Measurements from ENCODE around the gene MAN2A1. TPM values are rescaled to one million over a fixed set of nuclear protein-coding genes. Genes with fewer than 3 reads are reported as not detected.

The MAN2A1 gene
- total and polyA plus RNA-seq, 2 donors (not counting 1 experiment from before 2014, with no cell fraction given), result 51.6 to 70.5 TPM

DNA sequence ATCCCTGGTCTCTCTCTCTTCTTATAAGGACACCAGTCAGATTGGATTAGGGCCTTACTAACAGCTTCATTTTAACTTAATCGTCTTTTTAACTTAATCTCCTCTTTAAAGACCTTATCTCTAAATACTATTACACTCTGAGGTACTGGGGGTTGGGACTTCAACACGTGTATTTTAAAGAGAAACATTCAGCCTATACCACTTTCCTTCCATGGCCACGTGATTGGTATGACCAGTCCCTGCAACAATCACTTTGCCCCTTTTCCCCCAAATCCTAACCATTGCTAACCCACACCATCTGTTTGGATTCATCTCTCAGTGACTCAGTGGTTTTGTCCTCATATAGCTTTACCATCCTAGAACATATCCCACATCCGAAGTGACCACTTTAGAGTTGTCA, 3.8 kb upstream of the MAN2A1 start:
- H3K4me2 ChIP-seq (ENCODE audit: extremely low read depth, insufficient read depth, low read length), result no peak overlapping the region
- no peak overlapping the region for H3K9ac ChIP-seq (ENCODE audit: insufficient read depth, low read length)
- H3K27ac ChIP-seq (ENCODE audit: insufficient read depth, low read length), result no peak overlapping the region
- no peak overlapping the region for H3K4me3 ChIP-seq (replicated peaks in 1 of 4; ENCODE audit: control extremely low read depth in 1 of 4, insufficient read depth in 1 of 4, low read depth in 3 of 4, low read length in 4 of 4)
- no peaks in the 10 kb centered on the region for H3K9me3 ChIP-seq (ENCODE audit: control insufficient read depth, insufficient read depth, low read depth, low read length)
- no peaks in the 10 kb centered on the region for H3K27me3 ChIP-seq (ENCODE audit: control insufficient read depth, insufficient read depth, low read length)
- H2AFZ ChIP-seq (ENCODE audit: low read length), result no peak overlapping the region
- no peaks in the 10 kb centered on the region for H4K20me1 ChIP-seq (ENCODE audit: control insufficient read depth, extremely low read depth, insufficient read depth, low read length)
- peaks cover 7% of the 10 kb centered on the region for H3K79me2 ChIP-seq (ENCODE audit: control insufficient read depth, insufficient read depth, low read length)
- H3K36me3 ChIP-seq (ENCODE audit: control insufficient read depth, insufficient read depth, low read length), result no peaks in the 10 kb centered on the region
- no peaks in the 10 kb centered on the region for H3K4me1 ChIP-seq (ENCODE audit: control insufficient read depth, extremely low read depth, insufficient read depth, low read length)
- no peak for DNase-seq (ENCODE audit: low read depth in 2 of 2)
- TF ChIP-seq, protein P1, sequence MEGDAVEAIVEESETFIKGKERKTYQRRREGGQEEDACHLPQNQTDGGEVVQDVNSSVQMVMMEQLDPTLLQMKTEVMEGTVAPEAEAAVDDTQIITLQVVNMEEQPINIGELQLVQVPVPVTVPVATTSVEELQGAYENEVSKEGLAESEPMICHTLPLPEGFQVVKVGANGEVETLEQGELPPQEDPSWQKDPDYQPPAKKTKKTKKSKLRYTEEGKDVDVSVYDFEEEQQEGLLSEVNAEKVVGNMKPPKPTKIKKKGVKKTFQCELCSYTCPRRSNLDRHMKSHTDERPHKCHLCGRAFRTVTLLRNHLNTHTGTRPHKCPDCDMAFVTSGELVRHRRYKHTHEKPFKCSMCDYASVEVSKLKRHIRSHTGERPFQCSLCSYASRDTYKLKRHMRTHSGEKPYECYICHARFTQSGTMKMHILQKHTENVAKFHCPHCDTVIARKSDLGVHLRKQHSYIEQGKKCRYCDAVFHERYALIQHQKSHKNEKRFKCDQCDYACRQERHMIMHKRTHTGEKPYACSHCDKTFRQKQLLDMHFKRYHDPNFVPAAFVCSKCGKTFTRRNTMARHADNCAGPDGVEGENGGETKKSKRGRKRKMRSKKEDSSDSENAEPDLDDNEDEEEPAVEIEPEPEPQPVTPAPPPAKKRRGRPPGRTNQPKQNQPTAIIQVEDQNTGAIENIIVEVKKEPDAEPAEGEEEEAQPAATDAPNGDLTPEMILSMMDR (conservative IDR thresholded peaks at IDR 0.05 in 1 of 2, IDR thresholded peaks at IDR 0.05 in 1 of 2; ENCODE audit: low read depth in 1 of 2, low read length in 2 of 2), result no peak
- TF ChIP-seq EZH2 (IDR thresholded peaks at IDR 0.05; ENCODE audit: low read length, missing control alignments), result no peak

DNA sequence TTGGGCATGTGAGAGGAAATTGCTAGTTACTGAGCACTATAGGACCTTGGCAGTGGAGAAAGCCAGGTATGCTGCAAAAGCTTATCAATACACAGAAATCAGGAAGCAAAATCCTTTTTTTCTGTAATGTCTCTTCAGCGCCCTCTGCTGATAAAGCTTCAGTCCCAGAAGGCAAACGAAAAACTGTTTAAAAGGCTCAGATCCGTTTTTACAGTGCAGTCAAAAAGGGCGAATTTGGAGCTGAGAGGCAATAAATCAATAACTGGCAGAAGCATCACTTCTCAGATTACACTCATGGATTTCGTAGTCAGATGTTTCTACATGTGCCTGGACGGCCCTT, 1.1 kb upstream of the MAN2A1 start:
- Histone ChIP-seq H3K9me3 (ENCODE audit: control insufficient read depth, insufficient read depth, low read depth, low read length) (no peaks in the 10 kb centered on the region), H3K4me1 (ENCODE audit: control insufficient read depth, extremely low read depth, insufficient read depth, low read length) (peaks cover 3% of the 10 kb centered on the region), H3K9ac (ENCODE audit: insufficient read depth, low read length) (no peak overlapping the region), H3K27ac (ENCODE audit: insufficient read depth, low read length) (peak overlapping the region; percentile 91), H3K79me2 (ENCODE audit: control insufficient read depth, insufficient read depth, low read length) (peaks cover 28% of the 10 kb centered on the region), H3K4me2 (ENCODE audit: extremely low read depth, insufficient read depth, low read length) (peak overlapping the region; percentile 84), H4K20me1 (ENCODE audit: control insufficient read depth, extremely low read depth, insufficient read depth, low read length) (no peaks in the 10 kb centered on the region), H2AFZ (ENCODE audit: low read length) (peak overlapping the region; percentile 99), H3K4me3 (replicated peaks in 1 of 4; ENCODE audit: control extremely low read depth in 1 of 4, insufficient read depth in 1 of 4, low read depth in 3 of 4, low read length in 4 of 4) (peak overlapping the region; percentile 43 to 84 (median 52)), H3K27me3 (ENCODE audit: control insufficient read depth, insufficient read depth, low read length) (no peaks in the 10 kb centered on the region), H3K36me3 (ENCODE audit: control insufficient read depth, insufficient read depth, low read length) (no peaks in the 10 kb centered on the region)
- TF ChIP-seq, protein P1 (conservative IDR thresholded peaks at IDR 0.05 in 1 of 2, IDR thresholded peaks at IDR 0.05 in 1 of 2; ENCODE audit: low read depth in 1 of 2, low read length in 2 of 2), result peak; percentile 27 to 50
- TF ChIP-seq EZH2 (IDR thresholded peaks at IDR 0.05; ENCODE audit: low read length, missing control alignments), result no peak
- peak in 1 of 2 donors; percentile 61 for DNase-seq (ENCODE audit: low read depth in 2 of 2)

DNA sequence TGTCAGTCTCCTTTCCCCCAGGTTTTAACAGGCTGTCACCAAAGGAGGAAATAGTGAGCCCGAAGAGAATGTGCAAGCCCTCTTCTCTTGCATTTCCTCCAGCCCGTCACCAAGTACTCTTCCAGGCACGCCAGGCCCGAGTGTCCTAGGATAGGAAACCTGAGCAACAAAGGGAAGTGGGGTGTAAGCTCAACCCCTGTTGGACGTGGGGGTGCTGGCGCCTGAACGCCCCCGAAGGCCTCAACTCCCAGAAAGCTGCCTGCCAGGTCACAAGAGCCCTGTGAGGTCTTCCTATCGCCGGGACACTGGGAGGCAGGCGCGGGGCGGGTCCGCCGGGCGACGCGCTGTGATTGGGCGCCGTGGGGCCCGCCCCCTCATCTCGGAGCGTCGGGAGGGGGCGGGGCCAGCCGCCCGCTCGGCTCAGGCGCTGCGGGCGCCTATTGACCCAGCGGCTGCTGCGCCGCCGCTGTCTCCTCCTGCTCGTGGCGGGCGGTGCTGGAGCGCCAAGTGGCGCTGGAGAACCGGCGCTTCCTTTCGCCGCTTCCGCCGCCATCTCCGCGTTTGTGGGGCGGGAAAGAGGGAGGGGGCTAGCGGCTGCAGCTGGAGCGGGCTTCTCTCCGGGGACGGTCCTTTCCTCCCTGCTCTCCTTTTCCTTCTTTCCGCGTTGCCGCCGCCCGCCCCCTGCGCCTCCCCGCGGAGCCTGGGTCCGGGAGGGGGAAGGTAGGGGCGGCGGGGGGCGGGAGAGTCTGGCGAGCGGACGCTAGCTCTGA, 572 bp upstream of the MAN2A1 start:
- H2AFZ ChIP-seq (ENCODE audit: low read length), result peak overlapping the region; percentile 99
- no peak for TF ChIP-seq EZH2 (IDR thresholded peaks at IDR 0.05; ENCODE audit: low read length, missing control alignments)
- TF ChIP-seq, protein P1 (conservative IDR thresholded peaks at IDR 0.05 in 1 of 2, IDR thresholded peaks at IDR 0.05 in 1 of 2; ENCODE audit: low read depth in 1 of 2, low read length in 2 of 2), result no peak
- no peaks in the 10 kb centered on the region for H3K27me3 ChIP-seq (ENCODE audit: control insufficient read depth, insufficient read depth, low read length)
- peak overlapping the region; percentile 91 for H3K27ac ChIP-seq (ENCODE audit: insufficient read depth, low read length)
- H3K4me3 ChIP-seq (replicated peaks in 1 of 4; ENCODE audit: control extremely low read depth in 1 of 4, insufficient read depth in 1 of 4, low read depth in 3 of 4, low read length in 4 of 4), result peak overlapping the region; percentile 71 to 88 (median 80)
- H3K79me2 ChIP-seq (ENCODE audit: control insufficient read depth, insufficient read depth, low read length), result peaks cover 28% of the 10 kb centered on the region
- H3K9ac ChIP-seq (ENCODE audit: insufficient read depth, low read length), result peak overlapping the region; percentile 78
- peaks cover 6% of the 10 kb centered on the region for H3K4me1 ChIP-seq (ENCODE audit: control insufficient read depth, extremely low read depth, insufficient read depth, low read length)
- no peaks in the 10 kb centered on the region for H3K36me3 ChIP-seq (ENCODE audit: control insufficient read depth, insufficient read depth, low read length)
- H4K20me1 ChIP-seq (ENCODE audit: control insufficient read depth, extremely low read depth, insufficient read depth, low read length), result no peaks in the 10 kb centered on the region
- DNase-seq (ENCODE audit: low read depth in 2 of 2), result peak; percentile 85 to 86
- H3K9me3 ChIP-seq (ENCODE audit: control insufficient read depth, insufficient read depth, low read depth, low read length), result no peaks in the 10 kb centered on the region
- peak overlapping the region; percentile 84 for H3K4me2 ChIP-seq (ENCODE audit: extremely low read depth, insufficient read depth, low read length)

All from fibroblast of lung (primary cell).